Keratinocyte (primary cell): ENCODE results near the gene METAP1D. TPM values are rescaled to one million over a fixed set of nuclear protein-coding genes. Genes with fewer than 3 reads are reported as not detected.

Source experiments
- DNase-seq: peaks from one replicate; pipeline ENCODE4 v3.0.0-alpha.2; 2011; ENCODE audit warnings: low read depth, missing footprints, low spot score
- FAIRE-seq: peaks from 2 replicates; lab custom pipeline; 2011; peaks lifted over from hg19 to GRCh38; lab: Jason Lieb, UNC
- H2AFZ ChIP-seq: 2 replicates; pipeline ENCODE4 v1.6.0; 2012; ENCODE audit warnings: low read length, control low read depth, inconsistent platforms; ENCODE audit not compliant: control insufficient read depth
- H3K27ac ChIP-seq: 2 replicates; pipeline ENCODE4 v1.5.1; 2011; ENCODE audit warnings: low read length; ENCODE audit not compliant: control insufficient read depth, insufficient read depth
- H3K27me3 ChIP-seq: 3 replicates; pipeline ENCODE4 v1.6.0; 2011; ENCODE audit warnings: low read length; ENCODE audit not compliant: control insufficient read depth, insufficient read depth; ENCODE audit errors: extremely low read depth
- H3K36me3 ChIP-seq, 2 experiments: 2 replicates in 1 of 2; 3 replicates in 1 of 2; pipeline ENCODE4 v1.5.1; 2011; ENCODE audit warnings: low read length in 2 of 2, mild to moderate bottlenecking in 1 of 2; ENCODE audit not compliant: control insufficient read depth in 2 of 2, insufficient read depth in 2 of 2; ENCODE audit errors: extremely low read depth in 1 of 2
- H3K4me1 ChIP-seq: 3 replicates; pipeline ENCODE4 v1.5.1; 2011; ENCODE audit warnings: low read length; ENCODE audit not compliant: control insufficient read depth, insufficient read depth; ENCODE audit errors: extremely low read depth
- H3K4me2 ChIP-seq: 3 replicates; pipeline ENCODE4 v1.6.0; 2011; ENCODE audit warnings: low read depth, low read length; ENCODE audit not compliant: control insufficient read depth, insufficient read depth; ENCODE audit errors: extremely low read depth
- H3K4me3 ChIP-seq, 3 experiments: fragments of 200-600 bp in 1 of 3; sonication (generic) in 1 of 3; 2 replicates in 2 of 3; 3 replicates in 1 of 3; pipeline ENCODE4 v1.5.1; 2011 to 2016; ENCODE audit warnings: low read length in 3 of 3, mild to moderate bottlenecking in 3 of 3, control low read depth in 2 of 3, inconsistent platforms in 1 of 3, low read depth in 1 of 3, mixed read lengths in 1 of 3, mixed run types in 1 of 3, moderate library complexity in 1 of 3; ENCODE audit not compliant: control insufficient read depth in 2 of 3, insufficient read depth in 2 of 3; ENCODE audit errors: extremely low read depth in 1 of 3
- H3K79me2 ChIP-seq: 2 replicates; pipeline ENCODE4 v1.6.0; 2012; ENCODE audit warnings: low read length; ENCODE audit not compliant: control insufficient read depth, insufficient read depth
- H3K9ac ChIP-seq: 3 replicates; pipeline ENCODE4 v1.6.0; 2011; ENCODE audit warnings: low read length; ENCODE audit not compliant: control insufficient read depth, insufficient read depth; ENCODE audit errors: extremely low read depth
- H3K9me1 ChIP-seq: 3 replicates; pipeline ENCODE4 v1.6.0; 2011; ENCODE audit warnings: low read length; ENCODE audit not compliant: control insufficient read depth, insufficient read depth; ENCODE audit errors: extremely low read depth
- H3K9me3 ChIP-seq: 2 replicates; pipeline ENCODE4 v1.5.1; 2012; ENCODE audit warnings: low read depth, low read length; ENCODE audit not compliant: control insufficient read depth
- H4K20me1 ChIP-seq: 3 replicates; pipeline ENCODE4 v1.6.0; 2011; ENCODE audit warnings: low read length; ENCODE audit not compliant: control insufficient read depth, insufficient read depth; ENCODE audit errors: extremely low read depth
- CTCF ChIP-seq, 3 experiments: IDR thresholded peaks in 1 of 3; conservative IDR thresholded peaks in 1 of 3; optimal IDR thresholded peaks in 1 of 3; 2 replicates in 2 of 3; 3 replicates in 1 of 3; pipeline versions ENCODE3 to v1.5.1; 2011; ENCODE audit warnings: low read length in 3 of 3, mild to moderate bottlenecking in 3 of 3, moderate library complexity in 2 of 3, control low read depth in 1 of 3, inconsistent platforms in 1 of 3; ENCODE audit not compliant: insufficient read depth in 2 of 3; ENCODE audit errors: extremely low read depth in 1 of 3
- EZH2 ChIP-seq: IDR thresholded peaks from one replicate; pipeline ENCODE4 v1.6.1; 2012; ENCODE audit warnings: inconsistent platforms, mild to moderate bottlenecking, low read length, moderate library complexity
- dilution Hi-C: fragments of 300-500 bp; cut with MboI; formaldehyde crosslinking; loops from one replicate; pipeline ENCODE4 v1.7.0; 2020; ENCODE audit warnings: low sequenced_read_pairs; ENCODE audit not compliant: extremely low pct_ligation_motif_present
- polyA plus RNA-seq, 5 experiments: library from polyadenylated mRNA; depleted of rRNA in 3 of 5; stranded (reverse) in 3 of 5; stranded (forward) in 1 of 5; unstranded in 1 of 5; fragments of >200 nt; gene quantifications; 1 replicate in 1 of 5; 2 replicates in 3 of 5; 3 replicates in 1 of 5; pipeline versions ENCODE4 v1.2.1 to v1.2.3, GENCODE V29; 2011 to 2012; ENCODE audit warnings: missing spikeins in 2 of 5, low read depth in 1 of 5, low replicate concordance in 1 of 5

Gene METAP1D
- polyA plus RNA-seq, 1 donor (not counting 4 experiments of a cell fraction or from before 2014, with no cell fraction given): 5.1 TPM

- Histone ChIP-seq H2AFZ (no peak overlapping the region), H3K4me1 (no peaks in the 10 kb centered on the region), H4K20me1 (no peaks in the 10 kb centered on the region), H3K9ac (no peak overlapping the region), H3K9me3 (no peaks in the 10 kb centered on the region), H3K36me3 (no peaks in the 10 kb centered on the region), H3K4me2 (no peak overlapping the region), H3K9me1 (no peaks in the 10 kb centered on the region), H3K79me2 (no peaks in the 10 kb centered on the region), H3K27ac (no peak overlapping the region), H3K4me3 (no peak overlapping the region), H3K27me3 (no peaks in the 10 kb centered on the region)
- FAIRE-seq (no peak), DNase-seq (no peak)
- dilution Hi-C loops: no loop called here
- no peak for TF ChIP-seq EZH2
- TF ChIP-seq CTCF (optimal IDR thresholded peaks at IDR 0.05 in 1 of 3, IDR thresholded peaks at IDR 0.05 in 1 of 3, conservative IDR thresholded peaks at IDR 0.05 in 1 of 3; ENCODE audit: extremely low read depth in 1 of 3, insufficient read depth in 2 of 3, low read length in 3 of 3): no peak
Observed at GRCh38 chr2:172129404-172129803, 129.7 kb downstream of the METAP1D start.

Other genes with a start within 250 kb of the METAP1D start
- 19.3 to 27.7 TPM (median 24.1 TPM) in 3 replicates for gene SLC25A12, start 105.7 kb upstream of the METAP1D start, polyA plus RNA-seq
- gene HAT1, start 77.5 kb upstream of the METAP1D start, polyA plus RNA-seq: 40.8 to 91.2 TPM (median 44.9 TPM) in 3 replicates
- gene DLX1, start 85.6 kb downstream of the METAP1D start, polyA plus RNA-seq: 0.68 to 1.5 TPM (median 0.88 TPM) in 3 replicates
- 0.26 to 0.31 TPM (median 0.29 TPM) in 3 replicates for gene DLX2, start 102.9 kb downstream of the METAP1D start, polyA plus RNA-seq